HEK293T (cell line): ENCODE measurements around the gene ZIC1.

Source experiments
- CTCF ChIA-PET: fragments of 350-600 bp; formaldehyde crosslinking; extraction: SDS; loops from one replicate; lab custom pipeline; 2021; ENCODE audit warnings: antibody characterized with exemption, inconsistent platforms; lab: Yijun Ruan, JAX
- POLR2A ChIA-PET: fragments of 350-600 bp; formaldehyde crosslinking; extraction: SDS; loops from one replicate; lab custom pipeline; 2020; ENCODE audit warnings: antibody characterized with exemption, inconsistent platforms; lab: Yijun Ruan, JAX
- DNase-seq: peaks from one replicate; pipeline ENCODE4 v3.0.0; 2012; ENCODE audit warnings: mixed read lengths; ENCODE audit errors: extremely low spot score
- ARNT ChIP-seq: fragments of 450-650 bp; IDR thresholded peaks from 2 replicates; pipeline ENCODE4 v1.6.1; 2017; ENCODE audit warnings: mild to moderate bottlenecking
- BHLHE40 ChIP-seq: fragments of 450-650 bp; IDR thresholded peaks from 2 replicates; pipeline ENCODE4 v1.6.1; 2016; ENCODE audit warnings: mild to moderate bottlenecking, moderate library complexity, borderline replicate concordance
- CTBP1 ChIP-seq: fragments of 450-650 bp; IDR thresholded peaks from 2 replicates; pipeline ENCODE4 v1.6.1; 2016; ENCODE audit warnings: borderline replicate concordance
- ELF4 ChIP-seq: fragments of 450-650 bp; IDR thresholded peaks from 2 replicates; pipeline ENCODE4 v1.6.1; 2017; ENCODE audit warnings: antibody characterized with exemption
- FOXA1 ChIP-seq: fragments of 450-650 bp; IDR thresholded peaks from 2 replicates; pipeline ENCODE4 v1.6.1; 2016; ENCODE audit warnings: mild to moderate bottlenecking
- FOXK2 ChIP-seq: fragments of 450-650 bp; IDR thresholded peaks from 2 replicates; pipeline ENCODE4 v1.6.1; 2016; ENCODE audit warnings: mild to moderate bottlenecking
- FOXM1 ChIP-seq: fragments of 450-650 bp; IDR thresholded peaks from 2 replicates; pipeline ENCODE4 v1.6.1; 2017; ENCODE audit warnings: mild to moderate bottlenecking, borderline replicate concordance
- HDGF ChIP-seq: fragments of 450-650 bp; IDR thresholded peaks from 2 replicates; pipeline ENCODE4 v1.6.1; 2017; ENCODE audit warnings: antibody characterized with exemption, borderline replicate concordance
- L3MBTL2 ChIP-seq: fragments of 450-650 bp; conservative IDR thresholded peaks from 2 replicates; pipeline ENCODE4 v1.6.1; 2016; ENCODE audit warnings: mild to moderate bottlenecking
- LEF1 ChIP-seq: fragments of 450-650 bp; IDR thresholded peaks from 2 replicates; pipeline ENCODE4 v1.6.1; 2017; ENCODE audit warnings: mild to moderate bottlenecking, borderline replicate concordance
- NFRKB ChIP-seq: fragments of 450-650 bp; IDR thresholded peaks from 2 replicates; pipeline ENCODE4 v1.6.1; 2016; ENCODE audit warnings: mild to moderate bottlenecking, moderate library complexity
- SP1 ChIP-seq: fragments of 450-650 bp; IDR thresholded peaks from 2 replicates; pipeline ENCODE4 v1.6.1; 2017
- SUZ12 ChIP-seq: fragments of 450-650 bp; IDR thresholded peaks from 2 replicates; pipeline ENCODE4 v1.6.1; 2016; ENCODE audit warnings: mild to moderate bottlenecking
- TARDBP ChIP-seq: fragments of 450-650 bp; IDR thresholded peaks from 2 replicates; pipeline ENCODE4 v1.6.1; 2016
- ZNF384 ChIP-seq: fragments of 450-650 bp; IDR thresholded peaks from 2 replicates; pipeline ENCODE4 v1.6.1; 2016
- TF ChIP-seq, protein P1 (sequence below): fragments of 450-650 bp; IDR thresholded peaks from 2 replicates; pipeline ENCODE4 v1.6.1; 2016

ZIC1 gene

DNA sequence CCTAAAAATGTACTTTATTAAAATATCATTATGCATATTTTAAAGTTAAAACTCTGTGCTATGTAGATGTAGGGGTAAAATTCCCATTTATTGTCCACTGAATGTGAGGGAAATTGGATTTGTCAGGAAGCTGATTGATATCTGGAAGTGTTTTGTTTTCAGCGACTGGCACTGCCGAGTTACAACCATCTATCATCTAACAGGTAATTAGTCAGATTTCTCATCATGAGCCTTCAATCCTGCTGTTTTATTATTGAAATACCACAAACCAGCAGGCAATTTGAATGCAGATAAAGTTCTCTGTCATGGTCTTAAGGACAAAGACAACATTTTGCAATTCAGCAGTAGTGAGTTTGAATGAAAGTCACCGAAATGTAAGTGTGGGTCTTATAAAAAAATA lies 40.5 kb downstream of the ZIC1 start:
- TF ChIP-seq, protein P1, sequence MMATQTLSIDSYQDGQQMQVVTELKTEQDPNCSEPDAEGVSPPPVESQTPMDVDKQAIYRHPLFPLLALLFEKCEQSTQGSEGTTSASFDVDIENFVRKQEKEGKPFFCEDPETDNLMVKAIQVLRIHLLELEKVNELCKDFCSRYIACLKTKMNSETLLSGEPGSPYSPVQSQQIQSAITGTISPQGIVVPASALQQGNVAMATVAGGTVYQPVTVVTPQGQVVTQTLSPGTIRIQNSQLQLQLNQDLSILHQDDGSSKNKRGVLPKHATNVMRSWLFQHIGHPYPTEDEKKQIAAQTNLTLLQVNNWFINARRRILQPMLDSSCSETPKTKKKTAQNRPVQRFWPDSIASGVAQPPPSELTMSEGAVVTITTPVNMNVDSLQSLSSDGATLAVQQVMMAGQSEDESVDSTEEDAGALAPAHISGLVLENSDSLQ: peak; percentile 81
- TF ChIP-seq FOXK2: no peak
- no peak for TF ChIP-seq TARDBP
- TF ChIP-seq SUZ12: no peak
- TF ChIP-seq ZNF384: no peak
- CTCF ChIA-PET: no interaction called here
- POLR2A ChIA-PET: no interaction called here
- peak; percentile 4 for DNase-seq

DNA sequence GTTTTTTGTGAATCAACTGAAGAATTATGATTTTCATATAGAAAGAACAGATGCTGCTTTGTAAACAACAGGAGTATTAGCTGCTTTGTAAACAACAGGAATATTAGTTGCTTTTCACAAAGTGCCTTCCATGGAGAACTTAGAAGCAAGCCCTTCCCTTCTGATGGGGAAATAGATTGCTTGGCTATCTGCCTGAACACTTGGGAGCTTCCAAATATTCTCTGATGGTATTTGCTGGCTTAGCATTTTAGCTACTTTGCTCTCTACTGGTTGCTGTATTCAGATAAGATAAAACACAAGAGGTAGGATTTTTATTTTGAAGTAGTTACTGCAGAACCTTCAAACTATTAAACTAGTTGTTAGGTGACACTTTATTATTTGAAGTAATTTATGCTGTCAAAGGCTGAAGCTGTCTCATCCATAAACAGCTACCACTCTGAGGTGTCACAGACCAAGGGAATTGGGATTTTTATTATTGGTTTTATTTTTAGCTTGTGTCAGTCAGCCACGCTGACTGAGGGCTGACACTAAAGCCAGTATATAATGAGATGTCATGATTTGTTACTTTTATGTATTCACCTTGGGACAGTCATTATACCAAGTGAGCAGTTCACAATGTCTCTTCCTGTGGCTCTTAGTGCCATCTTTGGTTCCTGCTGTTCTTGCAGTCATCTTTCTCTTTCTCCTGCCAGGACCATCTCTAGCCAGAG lies 50.0 kb downstream of the ZIC1 start:
- CTCF ChIA-PET: no interaction called here
- POLR2A ChIA-PET: no interaction called here
- no peak for DNase-seq
- TF ChIP-seq FOXA1: no peak
- no peak for TF ChIP-seq NFRKB
- TF ChIP-seq FOXK2: no peak
- TF ChIP-seq SUZ12: no peak
- TF ChIP-seq L3MBTL2: no peak
- no peak for TF ChIP-seq ZNF384
- no peak for TF ChIP-seq BHLHE40
- TF ChIP-seq, protein P1: no peak
- TF ChIP-seq CTBP1: no peak
- no peak for TF ChIP-seq FOXM1
- TF ChIP-seq ELF4: no peak
- TF ChIP-seq HDGF: no peak
- no peak for TF ChIP-seq TARDBP
- TF ChIP-seq SP1: no peak
- no peak for TF ChIP-seq ARNT
- no peak for TF ChIP-seq LEF1

DNA sequence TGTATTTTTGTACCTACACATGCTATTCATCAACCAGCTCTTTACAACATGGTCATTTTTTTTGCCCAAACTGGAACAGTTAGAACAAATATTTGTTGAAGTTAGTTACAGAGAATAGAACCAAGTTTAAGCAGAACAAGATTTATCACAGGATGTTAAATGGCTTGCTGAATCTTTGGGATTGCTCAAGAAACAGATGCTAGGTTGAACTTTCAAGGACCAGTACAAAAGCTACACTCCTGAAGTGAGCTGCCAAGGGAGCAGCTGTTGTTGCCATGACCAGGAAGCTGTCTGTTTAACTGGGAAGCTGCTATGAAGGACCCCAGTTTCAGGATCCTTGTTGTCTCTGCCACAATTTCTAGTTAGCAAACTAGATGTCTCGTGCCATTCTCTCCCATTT lies 53.7 kb downstream of the ZIC1 start:
- DNase-seq: no peak
- ChIA-PET CTCF (no interaction called here), POLR2A (no interaction called here)
- TF ChIP-seq ARNT (no peak), TARDBP (no peak)
